CD4-positive, alpha-beta T cell treated with Interleukin-15 for 4 hours (primary cell): Measurements from ENCODE around the gene SLC35A3.
"Not testable (repeated sequence)": the region's sequence is repeated elsewhere in the genome, so short reads cannot be mapped to it uniquely, and the experiment has no call there.

Experiments used
- DNase-seq: peaks from one replicate; pipeline ENCODE4 v3.0.0-alpha.2; 2020; ENCODE audit warnings: low spot score

Gene SLC35A3

DNA sequence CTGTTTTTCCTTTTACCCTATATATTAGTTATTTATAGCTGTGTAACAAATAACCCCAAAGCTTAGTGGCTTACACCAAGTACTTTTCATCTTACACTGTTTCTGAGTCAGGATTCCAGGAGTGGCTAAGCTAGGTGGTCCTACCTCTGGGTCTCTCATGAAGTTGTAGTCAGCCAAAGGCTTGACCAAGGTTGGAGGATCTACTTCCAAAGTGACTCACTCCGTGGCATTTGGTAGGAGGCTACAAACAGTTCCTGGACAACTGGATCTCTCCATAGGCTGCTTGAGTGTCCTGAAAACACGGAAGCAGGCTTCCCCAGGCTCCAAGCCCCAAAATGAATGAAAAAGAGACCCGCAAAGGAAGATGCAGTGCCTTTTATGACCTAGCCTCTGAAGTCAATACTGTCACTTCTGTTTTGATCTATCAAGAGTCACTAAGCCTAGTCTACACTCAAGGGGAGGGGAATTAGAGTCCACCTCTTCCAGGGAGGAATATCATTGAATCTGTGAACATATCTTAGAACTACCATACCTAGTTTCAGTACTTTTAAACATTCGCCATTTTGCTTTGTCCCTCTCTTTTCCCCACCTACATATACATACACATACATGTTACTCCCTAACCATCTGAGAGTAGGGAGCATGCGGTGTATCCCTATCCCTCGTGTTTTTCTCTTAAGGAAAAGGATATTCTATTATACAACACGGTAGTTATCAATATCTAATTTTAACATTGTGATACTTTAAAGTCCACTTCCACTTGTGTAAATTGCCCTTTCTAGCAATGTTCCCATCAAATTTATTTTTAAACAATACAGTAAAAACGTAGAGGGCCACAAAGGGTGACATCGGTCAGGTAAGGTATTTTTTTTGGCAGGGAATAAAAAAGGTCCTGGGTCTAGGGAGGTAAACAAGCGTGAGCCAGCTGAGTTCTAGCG, 67.2 kb downstream of the SLC35A3 start:
- DNase-seq, result no peak

DNA sequence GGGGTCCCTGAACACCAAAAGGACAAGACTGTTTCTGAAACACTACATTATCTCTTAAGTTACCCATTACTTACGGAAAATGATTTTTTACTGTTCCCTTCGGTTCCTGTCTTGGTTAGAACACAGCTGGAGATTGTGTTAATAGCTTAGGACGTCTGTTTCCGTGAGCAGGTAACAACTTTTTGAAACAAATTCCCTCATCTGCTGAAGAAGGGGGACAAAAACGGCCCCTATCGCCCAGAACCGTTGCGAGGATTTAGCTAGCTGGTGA, 67.8 kb downstream of the SLC35A3 start:
- no peak for DNase-seq

DNA sequence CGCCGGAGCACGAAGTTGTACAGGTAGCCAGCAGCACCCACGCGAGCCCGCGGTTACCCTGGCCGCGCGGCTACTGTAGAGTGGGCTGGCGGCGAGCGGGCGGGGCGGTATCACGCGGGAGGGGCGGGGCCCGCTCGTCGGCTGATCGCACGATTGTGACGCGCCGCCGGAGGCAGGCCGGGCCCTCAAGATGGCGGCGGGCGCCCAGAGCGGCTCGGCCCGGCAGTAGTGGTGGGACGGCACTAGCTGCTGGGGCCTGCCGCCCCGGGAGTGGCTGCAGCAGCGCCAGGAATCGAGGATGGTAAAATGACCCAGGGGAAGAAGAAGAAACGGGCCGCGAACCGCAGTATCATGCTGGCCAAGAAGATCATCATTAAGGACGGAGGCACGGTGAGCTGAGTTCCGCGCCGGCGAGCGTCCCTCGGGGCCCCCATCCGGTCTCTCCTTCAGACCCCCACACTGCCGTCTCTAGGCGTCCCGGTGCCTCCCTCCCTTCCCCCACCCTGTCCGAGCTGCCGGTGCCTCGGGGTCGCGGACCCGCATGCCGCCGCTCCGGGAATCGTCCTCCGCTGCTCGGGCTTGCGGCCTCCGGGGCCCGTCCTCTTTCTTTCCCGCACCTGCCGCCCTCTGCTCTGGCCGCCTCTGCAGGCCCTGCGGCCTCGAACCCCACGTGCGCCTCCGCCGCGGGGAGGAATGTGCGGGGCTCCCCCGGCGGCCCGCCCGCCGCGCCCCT, 68.3 kb downstream of the SLC35A3 start:
- peak; percentile 85 for DNase-seq

DNA sequence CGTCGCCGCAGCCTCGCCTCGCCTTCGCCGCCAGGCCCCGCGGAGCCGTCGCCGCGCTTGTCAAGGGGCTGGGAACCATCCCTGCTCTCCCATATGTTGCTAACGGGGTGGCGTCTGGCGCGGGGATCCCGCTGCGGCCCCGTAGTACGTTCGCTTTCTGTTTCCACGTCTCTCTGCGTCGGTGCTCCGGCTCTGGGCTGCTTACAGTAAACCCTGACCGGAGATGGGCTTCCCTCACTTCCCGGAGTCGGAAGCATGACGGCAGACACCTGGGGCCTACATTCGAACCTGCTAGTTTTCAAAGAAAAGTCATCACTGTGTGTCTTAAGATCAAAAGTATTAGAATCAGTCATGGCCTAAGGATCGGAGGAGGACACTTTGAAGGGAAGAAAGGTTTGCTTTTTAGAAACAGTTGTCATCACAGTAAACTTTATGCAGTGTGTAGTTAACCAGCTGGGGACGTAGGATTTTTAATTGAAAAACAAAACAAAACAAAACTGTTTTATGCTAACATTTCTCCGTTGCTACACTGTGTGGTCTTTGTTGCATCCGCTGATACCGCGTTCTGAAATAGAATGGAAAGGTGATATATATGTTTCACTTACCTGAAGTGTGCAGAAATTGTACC, 69.0 kb downstream of the SLC35A3 start:
- peak; percentile 87 for DNase-seq

DNA sequence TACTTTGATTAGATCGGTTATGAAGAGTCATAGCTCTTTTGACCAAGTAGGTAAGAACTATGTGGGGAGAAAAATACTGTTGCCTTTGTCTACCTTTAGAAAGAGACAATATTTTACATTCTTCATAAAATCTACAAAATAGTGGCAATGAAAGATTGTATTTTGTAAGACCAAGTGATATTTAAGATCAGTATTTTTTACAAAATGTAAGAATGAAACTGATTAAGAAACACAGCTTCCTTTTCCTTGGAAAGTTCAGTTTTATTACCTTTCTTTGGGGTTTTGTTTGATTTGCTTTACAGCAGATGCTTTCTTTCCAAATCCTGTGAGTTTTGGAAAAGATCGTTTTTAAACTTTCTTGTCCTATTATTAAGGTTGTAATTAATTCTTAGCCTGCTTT, 69.8 kb downstream of the SLC35A3 start:
- DNase-seq, result no peak

DNA sequence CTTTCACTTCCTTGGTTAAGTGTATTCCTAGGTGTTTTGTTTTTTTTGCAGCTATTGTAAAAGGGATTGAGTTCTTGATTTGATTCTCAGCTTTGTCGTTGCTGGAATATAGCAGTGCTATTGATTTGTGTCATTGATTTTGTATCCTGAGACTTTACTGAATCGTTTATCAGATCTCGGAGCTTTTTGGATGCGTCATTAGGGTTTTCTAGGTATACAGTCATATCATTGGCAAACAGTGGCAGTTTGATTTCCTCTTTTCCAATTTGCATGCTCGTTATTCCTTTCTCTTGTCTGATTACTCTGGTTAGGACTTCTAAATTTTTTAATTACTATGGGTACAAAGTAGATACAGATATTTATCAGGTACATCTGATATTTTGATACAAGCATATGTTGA, 75.4 kb downstream of the SLC35A3 start:
- no peak for DNase-seq

DNA sequence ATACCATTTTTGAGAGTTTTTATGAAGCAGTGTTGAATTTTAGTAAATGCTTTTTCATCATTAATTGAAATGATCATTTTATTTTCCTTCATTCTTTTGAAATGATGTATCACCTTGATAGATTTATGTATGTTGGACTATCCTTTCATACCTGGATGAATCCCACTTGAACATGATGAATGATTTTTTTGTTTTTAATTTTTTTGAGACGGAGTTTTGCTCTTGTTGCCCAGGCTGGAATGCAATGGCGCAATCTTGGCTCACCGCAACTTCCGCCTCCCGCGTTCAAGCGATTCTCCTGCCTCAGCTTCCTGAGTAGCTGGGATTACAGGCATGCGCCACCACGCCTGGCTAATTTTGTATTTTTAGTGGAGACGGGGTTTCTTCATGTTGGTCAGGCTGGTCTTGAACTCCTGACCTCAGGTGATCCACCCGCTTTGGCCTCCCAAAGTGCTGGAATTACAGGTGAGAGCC, 77.5 kb downstream of the SLC35A3 start:
- not testable (repeated sequence) for DNase-seq

DNA sequence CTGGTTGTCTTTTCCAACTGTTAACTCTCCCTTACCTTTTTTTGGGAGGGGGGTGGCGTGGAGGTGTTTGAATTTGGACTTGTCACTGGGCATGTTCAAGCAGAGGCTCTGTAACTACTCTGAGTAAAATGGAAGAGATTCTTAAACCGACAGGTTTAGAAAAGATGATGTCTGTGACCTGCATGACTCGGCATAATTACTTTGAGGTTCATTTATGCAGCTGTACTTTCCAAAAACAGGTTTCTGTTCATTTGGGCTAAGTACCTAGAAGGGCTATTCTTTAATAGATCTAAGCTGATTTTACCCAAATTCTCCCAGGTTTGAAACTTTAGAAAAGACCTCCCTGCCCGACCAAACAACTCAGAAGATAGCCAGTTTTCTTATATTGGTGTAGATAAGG, 80.3 kb downstream of the SLC35A3 start:
- DNase-seq, result no peak

DNA sequence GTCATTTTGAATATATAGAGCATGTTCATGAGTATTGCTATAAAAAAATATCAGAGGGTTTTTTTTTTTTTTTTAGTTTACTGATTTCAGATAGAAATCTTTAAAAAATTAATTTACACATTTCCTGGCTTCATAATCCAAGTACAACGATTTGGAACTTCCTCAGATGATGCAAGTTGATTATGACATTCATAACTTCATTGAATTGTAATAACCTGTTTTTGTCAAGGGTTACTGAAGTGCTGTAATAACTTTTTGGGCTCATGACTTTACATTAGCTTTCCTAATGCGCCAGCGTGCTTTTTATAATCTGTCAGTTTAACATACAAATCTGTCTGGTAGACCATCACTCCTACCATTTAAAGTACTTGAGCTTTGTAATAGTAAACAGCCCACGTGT, 81.6 kb downstream of the SLC35A3 start:
- DNase-seq, result no peak

DNA sequence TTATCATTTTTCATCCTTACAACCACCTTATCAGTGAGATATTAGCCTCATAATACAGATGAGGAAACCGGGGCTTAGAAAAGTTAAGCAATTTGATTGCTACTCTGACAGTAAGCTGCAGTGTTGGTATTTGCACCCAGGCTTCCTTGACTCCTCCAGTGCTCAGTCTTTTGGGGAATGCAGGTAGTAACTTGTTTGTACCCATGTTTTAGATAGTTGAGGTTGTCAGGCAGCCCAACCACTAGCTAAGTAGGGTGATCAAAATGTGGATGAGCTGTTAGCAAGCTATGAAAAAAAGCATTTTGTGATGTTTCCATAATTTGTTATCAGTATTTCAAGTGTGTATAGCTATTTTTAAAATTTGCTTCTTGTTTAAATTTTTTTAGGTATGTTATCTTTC, 82.1 kb downstream of the SLC35A3 start:
- no peak for DNase-seq

DNA sequence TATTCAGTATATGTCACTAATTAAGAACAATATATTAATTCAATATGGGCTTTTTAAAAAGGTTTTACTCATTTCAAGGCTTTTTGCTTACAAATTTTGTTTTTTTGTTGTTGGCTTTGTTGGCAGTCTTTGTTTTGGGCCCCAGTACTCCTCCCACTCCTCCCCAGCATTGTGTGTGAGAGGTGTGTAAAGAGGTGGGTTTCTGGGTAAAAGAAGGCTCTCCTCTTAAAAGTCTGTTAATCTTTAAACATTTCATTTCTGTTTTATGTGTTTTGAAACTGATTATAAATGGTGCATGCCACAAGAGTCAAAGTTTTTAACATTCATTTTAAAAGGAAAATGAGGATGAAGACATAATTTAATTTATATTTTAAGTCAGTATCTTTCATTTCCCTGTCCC, 83.3 kb downstream of the SLC35A3 start:
- DNase-seq, result no peak

DNA sequence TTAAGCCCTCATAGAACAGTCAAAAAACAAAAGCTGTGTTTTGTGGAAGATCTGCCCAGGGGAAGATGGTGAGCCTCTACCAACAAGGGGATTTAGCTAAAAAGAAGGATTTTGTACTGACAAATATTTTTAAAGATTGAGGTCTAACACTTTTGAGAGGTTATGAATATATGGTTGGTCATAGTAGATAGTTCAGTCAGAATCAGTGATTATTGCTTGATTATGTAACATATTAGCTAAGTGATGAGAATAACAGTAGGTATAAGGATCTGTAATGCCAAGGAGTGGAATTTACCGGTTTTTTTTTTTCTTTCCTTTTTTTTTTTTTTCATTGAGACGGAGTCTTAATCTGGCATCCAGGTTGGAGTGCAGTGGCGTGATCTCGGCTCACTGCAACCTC, 83.9 kb downstream of the SLC35A3 start:
- no peak for DNase-seq

DNA sequence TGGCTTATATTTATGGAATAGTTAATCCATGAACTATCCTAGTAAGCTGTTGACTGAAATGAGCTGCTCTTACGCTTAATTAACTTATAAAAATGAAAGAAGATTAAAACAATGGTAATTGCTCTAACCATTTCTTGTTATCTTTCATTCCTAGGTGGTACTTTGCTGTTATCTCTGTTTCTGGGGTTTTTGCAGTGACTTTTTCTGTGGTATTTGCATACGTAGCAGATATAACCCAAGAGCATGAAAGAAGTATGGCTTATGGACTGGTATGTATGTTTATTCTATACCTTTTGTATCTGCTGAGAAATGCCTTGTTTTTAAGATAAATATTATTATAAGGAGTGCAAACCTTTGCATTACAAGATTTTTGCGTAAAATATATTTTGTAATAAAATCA, 91.9 kb downstream of the SLC35A3 start:
- no peak for DNase-seq

DNA sequence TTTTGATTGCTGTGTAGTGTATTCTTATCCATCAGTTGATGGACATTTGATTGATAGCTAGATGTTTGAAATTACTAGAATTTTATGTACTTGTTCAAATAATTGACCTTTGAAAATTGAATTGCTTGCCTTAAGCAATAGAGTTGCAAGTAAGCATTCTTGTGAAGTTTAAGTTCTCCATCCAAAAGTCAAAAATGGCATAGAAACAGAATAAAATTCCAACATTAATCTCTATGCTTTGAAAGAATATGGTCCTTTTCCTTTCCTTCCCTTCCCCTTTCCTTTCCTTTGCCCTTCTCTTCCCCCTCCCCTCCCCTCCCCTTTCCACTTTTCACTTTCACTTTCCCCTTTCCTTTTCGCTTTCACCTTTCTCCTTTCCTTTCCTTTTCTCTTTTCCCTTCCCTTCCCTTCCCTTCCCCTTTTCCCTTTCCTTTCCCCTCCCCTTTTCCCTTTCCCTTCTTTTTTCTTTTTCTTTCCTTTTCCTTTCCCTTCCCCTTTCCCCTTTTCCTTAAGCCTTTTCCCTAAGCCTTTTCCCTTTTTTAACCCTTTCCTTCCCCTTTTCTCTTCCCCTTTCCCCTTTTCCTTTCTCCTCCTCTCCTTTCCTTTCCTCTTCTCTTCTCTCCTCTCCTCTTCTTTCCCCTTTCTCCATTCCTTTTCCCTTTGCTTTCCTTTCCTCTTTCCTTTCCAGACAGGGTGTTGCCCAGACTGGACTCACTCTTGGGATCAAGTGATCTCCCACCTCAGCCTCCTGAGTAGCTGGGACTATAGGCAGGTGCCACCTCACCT, 95.6 kb downstream of the SLC35A3 start:
- DNase-seq, result no peak

DNA sequence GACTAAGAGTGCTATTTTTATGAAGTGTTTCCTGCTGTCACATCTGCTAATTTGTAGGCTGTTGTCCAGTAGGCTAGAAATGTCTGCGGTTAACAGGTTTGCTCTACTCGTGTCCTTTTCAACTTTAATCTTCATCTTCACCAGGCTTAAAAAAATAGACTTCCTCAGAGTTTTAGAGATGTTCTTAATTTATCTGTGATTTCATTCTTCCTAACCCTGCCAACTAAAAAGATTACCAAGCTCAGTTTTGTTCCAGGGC, 96.1 kb downstream of the SLC35A3 start:
- DNase-seq, result no peak

DNA sequence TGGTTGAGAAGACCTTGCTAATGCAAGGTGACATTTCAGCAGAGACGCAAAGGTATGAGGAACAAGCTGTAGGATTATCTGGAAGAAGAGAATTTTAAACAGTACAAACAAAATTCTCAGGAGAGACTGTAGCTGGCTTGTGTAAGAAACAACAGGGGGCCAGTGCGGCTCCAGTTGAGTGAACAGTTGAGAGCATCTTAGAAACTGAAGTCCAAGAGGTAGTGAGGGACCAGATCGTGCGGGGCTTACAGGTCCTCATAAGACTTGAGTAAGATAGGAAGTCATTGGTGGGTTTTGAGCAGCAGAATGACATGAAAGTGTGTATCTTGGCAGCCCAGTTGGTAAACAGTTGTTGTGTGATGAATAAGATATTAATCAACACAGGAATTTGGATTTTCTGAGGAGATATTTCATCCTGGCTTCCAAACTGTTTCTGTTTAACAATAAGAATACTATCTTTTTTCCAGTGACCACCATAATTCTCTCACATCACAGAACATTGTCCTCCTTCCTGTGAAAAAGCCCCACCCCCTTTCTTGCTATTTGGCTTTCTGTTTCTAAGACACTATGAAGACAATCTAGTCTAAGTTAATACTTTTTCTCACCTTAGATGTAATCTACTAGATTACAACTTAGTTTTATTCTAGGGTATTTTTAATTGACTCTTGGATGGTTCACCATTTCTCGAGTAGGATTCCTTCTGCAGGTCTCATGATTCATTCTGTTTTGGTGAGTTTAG, 100.6 kb downstream of the SLC35A3 start:
- no peak for DNase-seq

DNA sequence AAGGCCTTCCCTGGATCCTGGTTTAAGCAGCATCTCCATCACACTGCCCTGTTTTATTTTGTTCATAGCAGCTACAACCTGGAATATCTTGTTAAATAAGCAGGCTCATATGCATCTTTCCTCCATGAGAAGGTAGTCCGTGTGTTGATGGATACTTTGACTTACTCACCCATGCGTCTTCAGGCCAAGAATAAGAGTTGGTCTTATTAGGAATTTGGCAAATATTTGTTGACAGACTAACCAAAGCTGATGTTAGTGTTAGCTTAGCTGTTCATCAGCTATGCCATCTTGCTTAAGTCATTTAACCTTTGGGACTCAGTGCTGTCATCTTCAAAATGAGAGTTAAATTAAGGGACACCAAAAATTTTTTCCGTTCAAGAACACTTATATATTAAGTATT, 103.7 kb downstream of the SLC35A3 start:
- no peak for DNase-seq

DNA sequence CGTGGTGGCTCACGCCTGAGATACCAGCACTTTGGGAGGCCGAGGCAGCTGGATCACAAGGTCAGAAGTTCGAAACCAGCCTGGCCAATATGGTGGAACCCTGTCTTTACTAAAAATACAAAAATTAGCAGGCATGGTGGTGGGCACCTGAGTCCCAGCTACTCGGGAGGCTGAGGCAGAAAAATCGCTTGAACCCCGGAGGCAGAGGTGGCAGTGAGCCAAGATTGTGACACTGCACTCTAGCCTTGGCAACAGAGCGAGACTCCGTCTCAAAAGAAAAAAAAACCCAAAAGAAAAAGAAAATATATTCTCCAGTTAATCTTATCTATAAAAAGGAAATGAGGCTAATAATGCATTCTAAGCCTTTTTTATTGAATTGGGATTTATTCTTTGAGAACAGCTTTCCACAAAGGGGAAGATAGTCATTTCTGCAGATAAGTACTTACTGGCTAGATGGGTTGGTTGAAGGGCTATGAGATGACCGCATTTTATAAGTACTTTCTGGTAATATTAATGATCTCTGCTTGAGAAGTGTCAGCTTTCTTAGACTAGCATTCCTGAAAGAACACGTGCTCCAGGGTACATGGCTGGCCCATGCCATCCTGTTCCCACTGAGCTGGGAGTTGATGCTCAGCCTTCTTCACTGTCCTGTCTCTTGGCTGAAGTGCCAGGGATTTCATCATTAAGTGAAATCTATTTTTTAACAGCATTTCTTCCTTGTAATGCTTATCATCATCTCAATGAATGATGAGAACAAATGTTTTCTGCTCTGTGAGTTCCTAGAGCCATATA, 105.0 kb downstream of the SLC35A3 start:
- DNase-seq, result no peak

DNA sequence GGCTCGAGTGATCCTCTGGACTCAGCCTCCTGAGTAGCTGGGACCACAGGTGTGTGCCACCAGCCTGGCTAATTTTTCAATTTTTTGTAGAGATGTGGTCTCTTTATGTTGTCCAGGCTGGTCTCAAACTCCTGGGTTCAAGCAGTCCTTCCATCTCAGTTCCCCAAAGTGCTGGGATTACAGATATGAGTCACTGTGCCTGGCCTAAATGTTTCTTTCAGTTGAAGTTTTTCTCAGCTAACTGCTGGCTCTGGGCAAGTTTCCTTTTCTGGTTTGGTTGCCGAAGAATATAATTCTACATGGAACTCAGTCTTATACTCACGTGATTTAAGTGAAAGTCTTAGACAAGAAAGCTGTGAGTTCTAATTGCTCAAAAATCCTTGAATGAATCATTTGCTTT, 106.0 kb downstream of the SLC35A3 start:
- no peak for DNase-seq

DNA sequence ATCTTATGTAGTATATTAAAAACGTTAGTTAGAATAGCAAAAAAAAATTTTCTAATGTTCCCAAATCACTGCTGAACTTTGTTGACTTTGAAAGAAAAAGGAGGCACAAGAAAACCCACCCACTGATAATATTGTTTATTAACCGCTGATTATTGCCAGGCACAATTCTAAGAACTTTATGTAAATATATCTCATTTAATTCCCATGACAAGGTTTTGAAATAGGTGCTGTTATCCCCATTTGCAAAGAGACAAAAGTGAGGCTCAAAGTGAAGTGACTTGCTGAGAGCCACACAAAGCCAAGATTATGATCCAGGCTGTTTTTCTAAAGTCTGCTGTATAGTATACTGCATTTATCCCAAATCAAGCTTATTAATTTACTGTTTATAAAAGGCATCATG, 106.5 kb downstream of the SLC35A3 start:
- no peak for DNase-seq

DNA sequence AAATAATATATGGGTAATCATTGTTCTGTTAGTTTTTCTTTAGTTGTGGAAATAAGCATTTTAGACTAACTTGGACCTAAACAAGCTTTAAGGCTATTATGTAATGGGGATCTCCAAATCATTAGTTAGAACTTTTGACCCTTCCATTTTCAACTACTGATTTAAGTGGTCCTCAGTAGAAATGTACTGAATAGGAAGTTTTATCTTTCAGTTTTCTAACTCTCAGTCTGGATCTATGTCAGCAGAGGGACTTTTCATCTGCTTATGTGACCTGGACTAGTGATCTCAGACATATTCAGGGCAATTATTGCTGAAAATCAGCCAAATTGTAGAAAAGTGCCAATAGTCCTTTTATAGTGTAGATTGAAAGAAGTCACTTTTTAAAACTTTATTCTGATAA, 106.9 kb downstream of the SLC35A3 start:
- no peak for DNase-seq
